ENCODE data around the gene MIOX.

Gene MIOX

DNA sequence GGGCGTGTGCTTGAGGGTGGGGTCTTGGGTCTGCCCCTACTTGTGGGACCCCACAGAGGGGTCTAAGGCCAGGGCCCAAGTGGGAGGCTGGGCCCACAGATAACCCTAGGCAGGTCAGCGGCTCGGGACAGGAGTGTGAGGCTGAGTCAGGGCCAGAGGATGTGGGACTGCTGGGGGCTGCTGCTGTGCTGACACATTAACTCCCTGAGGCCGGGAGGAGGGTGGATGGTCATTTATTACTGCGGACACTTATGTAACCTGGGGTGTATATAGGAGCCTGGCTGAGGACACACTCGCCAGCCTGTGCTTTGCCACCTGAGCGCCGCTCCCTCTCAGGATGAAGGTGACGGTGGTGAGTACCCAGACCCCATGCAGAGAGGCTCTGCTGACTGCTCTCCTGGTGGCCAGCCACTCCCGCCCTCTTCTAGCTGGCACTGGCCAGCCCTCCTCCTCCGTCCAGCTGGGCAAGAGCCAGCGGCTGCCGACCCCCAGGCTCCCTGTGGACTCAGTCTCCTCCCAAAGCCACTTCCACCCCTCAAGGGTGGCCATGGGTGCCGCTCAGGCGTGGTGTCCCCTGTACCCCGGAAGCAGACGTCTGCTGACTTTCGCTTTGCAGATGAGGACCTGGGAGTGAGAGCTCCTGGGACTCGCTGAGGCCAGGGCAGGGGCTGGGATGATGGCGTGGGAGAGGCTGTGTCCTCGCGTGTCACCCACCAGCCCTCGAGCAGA lies at the start of gene MIOX:
MIOX (plus strand) TSS at position 299 of the 729 bp plus-strand sequence; CDS start at position 338, 39 bp downstream.
- DNase-seq (ENCODE audit: low spot score), result no peak

DNA sequence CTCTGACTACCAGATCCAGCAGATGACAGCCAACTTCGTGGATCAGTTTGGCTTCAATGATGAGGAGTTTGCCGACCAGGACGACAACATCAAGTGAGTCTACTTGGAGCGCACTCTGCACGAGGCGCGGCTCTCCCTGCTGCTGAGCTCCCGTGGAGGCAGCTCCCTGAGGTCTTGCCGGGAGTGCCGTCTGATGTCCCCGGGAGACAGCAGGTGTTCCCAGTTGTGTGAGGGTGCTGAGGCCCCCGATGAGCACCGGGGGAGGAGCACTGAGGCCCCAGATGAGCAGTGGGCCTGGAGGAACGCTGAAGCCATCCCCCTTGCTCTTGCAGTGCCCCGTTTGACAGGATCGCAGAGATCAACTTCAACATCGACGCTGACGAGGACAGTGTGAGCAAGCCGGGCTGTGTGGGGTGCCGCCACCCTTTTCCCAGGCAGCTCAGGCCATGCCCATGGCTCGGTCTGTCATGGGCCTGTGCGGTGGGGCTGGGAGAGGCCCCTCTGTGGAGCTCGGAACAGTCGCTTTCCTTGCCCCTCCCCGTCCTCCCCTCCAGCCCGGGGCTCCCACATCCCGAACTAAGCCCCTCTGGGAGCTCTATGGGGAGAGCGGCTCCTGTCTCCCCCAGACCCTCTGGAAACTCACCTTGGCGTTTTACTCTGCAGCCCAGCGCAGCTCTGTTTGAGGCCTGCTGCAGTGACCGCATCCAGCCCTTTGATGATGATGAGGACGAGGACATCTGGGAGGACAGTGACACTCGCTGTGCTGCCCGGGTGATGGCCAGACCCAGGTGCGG lies 49.0 kb upstream of the MIOX start:
- no peak for DNase-seq (ENCODE audit: low spot score)

DNA sequence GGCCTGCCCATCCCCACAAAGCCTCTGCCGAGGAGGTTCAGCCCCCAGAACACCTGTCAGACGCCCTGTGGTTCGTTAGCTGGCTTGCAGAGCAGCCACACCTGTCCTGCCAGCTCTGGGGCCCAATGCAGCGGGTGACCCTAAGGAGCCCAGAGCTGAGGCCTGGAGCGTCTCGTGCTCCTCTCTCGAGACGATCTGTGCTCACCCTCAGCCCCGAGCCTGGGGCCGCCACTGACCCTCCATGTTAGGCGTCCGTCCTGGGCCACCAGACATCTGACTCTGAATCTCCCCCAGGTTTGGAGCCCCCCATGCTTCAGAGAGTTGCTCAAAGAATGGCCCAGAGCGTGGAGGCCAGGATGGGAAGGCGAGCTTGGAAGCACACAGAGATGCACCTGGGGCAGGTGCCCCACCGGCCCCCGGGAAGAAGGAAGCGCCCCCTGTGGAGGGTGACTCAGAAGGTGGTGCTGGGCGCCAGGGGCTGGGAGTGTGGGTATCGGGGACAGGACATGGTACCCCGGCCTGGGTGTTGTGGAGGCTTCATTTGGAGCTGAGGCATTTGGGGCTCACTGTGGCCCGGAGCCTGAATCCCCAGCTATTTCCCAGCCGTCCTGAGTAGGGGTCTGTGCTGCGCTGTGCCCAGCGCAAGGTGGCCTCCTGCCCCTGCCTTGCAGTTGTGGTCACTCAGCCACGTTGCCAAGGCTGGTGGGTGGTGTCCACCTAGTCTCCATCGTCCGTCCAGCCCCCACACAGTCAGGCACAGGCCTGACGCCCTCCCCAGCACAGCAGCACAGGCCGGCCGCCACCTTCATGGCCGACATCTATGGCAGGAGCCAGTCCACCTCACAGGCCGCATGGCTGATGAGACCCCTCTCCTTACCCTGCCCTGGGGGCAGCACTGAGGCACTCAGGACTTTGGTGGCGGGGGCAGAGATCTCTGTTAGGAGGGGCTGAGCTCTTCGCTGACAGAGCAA lies 48.1 kb upstream of the MIOX start:
- DNase-seq (ENCODE audit: low spot score), result no peak

DNA sequence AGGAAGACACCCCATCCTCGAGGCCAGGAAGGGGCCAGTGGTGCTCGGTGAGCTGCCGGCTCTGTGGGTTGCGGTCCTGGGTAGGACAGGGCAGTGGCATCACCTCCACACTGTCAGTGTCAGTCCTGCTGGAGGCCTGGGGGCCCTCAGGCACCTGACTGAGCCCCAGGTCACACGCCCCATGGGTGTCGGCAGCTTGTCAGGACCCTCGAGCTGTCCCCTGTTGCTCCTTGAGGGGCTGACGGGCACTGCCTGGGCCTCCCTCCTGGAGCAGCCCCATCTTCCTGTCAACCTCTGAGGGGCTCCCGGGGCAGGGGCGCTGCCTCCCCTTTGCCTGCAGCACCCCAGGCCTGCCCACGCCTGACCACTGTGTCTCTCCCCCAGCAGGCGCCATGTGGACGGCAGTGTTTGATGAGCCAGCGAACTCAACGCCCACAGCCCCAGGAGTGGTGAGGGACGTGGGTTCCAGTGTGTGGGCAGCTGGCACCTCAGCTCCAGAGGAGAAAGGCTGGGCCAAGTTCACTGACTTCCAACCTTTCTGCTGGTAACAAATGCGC lies 47.3 kb upstream of the MIOX start:
- DNase-seq (ENCODE audit: low spot score), result no peak

DNA sequence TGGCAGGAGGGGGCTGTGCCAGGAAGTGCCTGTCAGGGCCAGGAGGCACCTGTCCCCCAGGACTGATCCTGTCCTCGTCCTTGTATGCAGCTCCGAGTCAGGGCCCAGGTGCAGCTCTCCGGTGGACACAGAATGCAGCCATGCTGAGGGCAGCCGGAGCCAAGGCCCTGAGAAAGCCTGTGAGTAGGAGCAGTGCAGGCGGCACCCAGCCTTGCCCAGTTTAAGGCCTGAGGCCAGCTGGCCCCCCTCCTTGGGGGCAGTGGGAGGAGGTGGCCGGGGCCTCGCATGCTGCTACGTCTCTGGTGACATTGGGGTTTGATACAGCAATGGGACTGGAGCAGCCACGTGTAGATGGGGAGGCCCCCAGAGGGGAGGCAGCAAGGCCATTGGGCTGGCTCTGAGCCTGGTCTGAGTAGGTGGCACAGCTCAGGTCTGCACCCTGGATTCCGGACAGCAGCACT lies 46.8 kb upstream of the MIOX start:
- DNase-seq (ENCODE audit: low spot score), result no peak

DNA sequence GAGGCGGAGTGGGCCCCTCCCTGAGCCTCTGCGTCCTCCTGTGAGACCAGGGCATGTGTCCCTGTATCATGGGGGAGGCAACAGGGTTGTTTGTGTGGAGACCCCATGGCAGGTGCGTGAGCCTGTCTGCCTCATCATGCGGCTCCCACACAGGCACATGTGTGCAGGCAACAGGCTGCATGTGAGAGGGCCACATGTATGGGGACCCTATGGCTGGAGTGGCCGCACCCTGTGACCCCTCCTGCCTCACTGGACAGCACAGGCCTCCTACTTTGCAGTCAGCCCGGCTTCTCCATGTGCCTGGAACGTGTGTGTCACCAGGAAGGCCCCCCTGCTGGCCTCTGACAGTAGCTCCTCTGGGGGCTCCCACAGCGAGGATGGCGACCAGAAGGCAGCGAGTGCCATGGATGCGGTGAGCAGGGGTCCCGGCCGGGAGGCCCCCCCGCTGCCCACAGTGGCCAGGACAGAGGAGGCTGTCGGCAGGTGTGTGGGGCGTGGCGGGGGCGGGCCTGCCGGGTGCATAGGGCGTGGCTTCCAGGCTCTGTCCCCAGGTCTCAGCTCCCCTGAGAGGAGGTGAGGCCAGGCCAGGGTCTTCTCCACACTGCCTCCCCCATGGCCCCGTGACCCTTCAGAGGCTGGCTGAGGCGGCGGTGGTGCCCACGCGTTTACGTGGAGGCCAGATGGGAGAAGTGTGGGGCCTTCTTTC lies 46.0 kb upstream of the MIOX start:
- DNase-seq (ENCODE audit: low spot score), result no peak

DNA sequence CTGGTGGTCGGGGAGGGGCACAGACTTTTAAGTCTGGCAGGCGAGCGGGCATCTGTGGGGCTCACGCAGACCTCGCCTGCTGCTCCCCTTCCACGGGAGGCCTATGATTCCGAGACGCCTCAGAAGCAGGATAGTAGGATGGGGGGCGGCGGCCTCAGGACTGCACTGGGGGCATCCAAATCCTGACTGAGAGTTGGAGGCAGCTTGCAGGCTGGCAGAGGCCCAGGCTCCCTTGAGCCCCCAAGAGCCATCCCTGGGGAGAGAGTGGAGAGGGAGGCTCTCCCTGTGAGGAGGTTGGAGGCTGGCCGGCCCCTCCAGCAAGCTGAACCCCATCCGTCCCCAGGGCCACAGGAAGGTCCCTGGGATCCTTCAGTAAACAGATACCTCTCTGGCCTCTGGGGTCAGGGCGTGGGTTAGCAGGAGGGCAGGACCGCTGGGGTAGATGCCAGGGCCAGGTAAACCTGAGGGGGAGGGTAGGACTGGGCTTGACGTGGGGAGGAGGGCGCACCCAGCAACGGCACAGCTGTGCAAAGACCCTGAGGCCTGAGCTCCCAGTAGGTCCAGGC lies 45.1 kb upstream of the MIOX start:
- no peak for DNase-seq (ENCODE audit: low spot score)

DNA sequence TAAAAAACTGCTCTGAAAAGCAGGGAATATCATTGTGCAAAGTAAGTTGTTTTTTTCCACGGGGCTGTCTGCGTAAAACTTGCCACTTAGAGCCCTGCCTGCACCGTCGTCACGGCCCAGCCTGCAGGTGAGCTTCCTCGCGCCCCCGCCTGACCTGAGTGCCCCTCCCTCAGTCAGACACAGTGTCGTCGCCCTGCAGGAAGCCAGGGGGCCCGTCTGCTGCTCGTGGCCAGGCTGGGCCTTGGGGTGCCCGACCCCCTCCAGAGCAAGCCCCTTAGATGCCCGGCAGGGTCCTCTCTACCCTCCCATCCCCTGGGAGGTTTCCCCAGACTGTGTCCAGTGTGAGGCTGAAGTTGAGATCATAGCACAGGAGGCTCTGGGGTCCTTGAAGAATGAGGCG lies 43.5 kb upstream of the MIOX start:
- no peak for DNase-seq (ENCODE audit: low spot score)

DNA sequence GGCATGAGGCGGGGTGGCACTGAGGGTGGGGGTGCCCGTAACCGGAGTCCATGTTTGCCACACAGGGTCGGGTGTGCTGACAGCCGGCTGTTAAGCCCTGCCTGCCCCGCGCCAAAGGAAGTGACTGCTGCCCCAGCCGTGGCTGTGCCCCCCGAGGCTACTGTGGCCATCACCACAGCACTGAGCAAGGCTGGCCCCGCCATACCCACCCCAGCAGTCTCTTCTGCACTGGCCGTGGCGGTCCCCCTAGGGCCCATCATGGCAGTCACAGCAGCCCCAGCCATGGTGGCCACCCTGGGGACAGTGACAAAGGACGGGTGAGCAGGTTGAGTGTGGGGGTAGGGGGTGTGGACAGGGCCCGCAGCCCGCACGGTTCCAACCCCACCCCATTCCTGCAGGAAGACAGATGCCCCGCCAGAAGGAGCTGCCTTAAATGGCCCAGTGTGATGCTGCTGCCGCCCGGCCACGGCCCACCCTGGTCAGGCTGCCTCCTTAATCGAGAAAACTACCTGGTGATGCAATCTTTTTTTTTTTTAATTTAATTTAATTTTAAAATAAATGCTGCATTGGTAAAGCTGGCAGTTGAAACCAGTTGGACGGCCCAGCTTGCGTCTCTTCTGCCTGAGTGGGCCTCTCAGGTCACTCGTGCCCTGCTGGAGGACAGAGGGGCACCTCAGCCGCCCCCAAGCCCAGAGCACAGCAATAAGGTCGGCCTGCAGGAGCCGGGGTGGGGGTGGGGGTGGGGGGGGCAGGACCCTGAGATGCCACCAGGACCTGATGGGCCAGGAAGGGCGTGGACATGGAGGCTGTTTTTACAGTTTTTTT lies 42.6 kb upstream of the MIOX start:
- no peak for DNase-seq (ENCODE audit: low spot score)

DNA sequence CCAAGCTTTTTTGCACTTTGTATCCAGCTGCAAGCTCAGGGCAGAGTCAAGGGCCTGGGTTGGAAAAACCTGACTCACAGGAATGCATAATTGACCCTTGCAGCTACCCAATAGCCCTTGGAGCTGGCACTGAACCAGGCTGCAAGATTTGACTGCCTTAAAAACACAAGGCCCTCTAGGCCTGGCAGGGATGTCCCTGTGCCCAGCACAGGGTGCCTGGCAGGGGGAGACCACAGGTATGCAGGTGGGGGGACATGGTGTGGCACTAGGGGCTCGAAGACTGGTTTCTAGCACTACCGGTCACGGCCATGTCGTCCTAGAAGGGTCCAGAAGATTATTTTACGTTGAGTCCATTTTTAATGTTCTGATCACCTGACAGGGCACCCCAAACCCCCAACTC lies 42.0 kb upstream of the MIOX start:
- DNase-seq (ENCODE audit: low spot score), result no peak

DNA sequence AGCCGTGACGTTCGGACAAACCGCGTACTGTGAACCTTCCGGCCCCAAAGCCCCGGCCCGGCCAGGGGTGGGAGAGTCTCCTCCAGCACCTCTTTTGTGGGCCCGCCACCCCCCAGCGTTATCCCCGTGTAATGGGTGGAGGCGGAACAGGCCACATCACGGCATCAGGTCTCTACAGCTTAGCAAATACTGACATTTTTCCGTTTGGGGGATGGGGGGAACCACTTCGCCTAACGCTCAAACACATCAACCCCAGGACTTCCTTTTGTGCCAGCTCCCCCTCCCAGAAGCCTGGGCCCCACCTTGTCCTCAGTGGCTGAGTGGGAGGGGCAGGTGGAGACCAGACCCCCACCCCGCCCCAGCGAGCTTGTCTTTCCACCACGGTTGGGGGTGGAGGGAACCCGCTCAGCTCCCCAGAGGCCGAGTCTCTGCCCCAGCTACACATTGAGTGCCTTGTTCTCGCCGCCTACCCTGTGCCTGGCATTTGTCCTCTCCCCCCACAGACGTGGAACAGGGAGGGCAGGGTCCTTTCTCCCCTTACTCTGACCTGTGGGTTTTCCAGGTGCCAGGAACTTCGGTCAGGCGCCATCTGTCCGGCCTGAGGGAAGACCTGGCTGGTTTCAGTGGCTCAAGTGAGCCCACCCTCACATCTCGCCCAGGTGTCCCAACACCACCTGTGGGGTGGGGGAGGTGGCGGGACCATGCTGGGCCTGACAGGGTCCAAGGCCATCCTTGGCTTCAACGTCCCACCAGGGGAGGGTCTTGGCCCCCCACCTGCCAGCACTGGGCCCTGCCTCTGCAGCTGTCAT lies 41.4 kb upstream of the MIOX start:
- no peak for DNase-seq (ENCODE audit: low spot score)

DNA sequence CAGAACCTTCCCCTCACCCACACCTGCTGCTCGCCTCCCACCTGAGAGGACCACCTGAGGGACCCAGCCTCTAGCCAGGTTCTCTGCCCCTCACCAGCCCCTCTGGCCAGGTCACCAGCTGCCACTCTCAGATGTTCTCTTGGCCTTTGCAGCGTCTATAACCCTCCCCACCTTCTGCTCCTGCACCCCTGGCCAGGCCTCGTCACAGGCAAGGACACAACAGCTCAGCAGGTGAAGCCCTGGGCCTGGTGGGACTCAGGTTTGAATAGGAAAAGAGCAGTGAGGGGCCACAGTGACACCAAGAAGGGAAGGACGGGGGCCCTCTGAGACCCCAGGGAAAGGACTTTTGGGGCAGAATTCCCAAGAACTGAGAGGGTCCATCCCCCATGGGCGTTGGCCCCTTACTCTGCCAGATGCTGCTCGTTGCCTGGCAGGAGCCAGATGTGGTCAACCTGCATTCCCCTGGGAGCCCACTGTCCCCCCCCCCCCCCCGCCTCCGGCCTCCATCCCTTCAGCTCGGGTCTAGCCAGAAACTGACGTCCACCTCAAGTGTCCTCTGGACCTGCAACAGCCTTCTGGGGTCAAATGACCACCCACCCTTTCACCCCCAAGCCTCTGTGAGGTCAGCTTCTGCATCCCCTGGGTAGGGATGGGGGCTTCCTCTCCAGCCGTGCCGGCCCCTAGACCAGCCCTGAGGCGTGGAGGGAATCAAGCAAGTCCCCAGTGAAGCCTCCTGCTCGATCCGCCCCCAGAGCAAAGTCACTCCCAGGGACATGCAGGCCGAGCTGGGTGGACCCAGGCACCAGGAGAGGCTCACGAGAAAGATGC lies 40.6 kb upstream of the MIOX start:
- DNase-seq (ENCODE audit: low spot score), result no peak

DNA sequence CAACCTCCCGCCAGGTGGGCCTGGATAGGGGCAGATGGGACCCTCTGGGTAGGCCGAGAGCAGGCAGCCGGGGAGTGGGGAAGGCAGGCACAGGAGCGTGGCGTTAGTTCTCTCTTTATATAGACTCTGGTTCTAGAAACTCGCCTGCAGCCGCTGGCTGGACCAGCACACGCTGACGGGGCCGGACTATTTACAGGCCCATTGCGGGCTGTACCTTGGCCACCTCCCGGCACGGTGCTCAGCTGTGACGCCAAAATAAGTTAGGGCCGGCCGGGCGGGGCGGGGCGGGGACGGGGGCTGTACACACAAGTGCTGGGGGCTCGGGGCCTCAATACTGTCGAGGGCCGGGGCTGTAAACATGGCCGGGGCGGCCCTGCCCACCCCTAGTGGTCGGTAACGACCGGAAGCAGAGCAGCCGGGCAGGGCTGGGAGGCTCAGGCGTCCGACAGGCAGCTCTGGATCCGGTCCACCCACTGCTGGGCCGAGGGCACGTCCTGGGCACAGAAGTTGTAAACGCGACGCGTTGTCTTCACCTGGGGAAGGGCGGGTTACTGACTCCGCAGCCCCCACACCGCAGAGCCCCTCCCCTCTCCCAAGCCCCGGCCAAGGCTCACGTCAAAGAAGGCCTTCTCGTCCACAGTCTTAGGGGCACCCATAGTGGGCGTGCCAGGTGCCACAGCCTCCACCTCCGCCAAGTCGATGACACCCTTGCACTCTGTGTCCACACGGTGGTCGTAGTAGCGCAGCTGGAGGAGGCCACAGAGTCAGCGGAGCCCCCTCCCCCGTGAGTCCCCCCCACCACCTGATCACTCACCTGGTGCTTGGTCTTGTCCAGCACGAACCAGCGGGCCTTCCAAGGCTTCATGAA lies 39.7 kb upstream of the MIOX start:
- no peak for DNase-seq (ENCODE audit: low spot score)

DNA sequence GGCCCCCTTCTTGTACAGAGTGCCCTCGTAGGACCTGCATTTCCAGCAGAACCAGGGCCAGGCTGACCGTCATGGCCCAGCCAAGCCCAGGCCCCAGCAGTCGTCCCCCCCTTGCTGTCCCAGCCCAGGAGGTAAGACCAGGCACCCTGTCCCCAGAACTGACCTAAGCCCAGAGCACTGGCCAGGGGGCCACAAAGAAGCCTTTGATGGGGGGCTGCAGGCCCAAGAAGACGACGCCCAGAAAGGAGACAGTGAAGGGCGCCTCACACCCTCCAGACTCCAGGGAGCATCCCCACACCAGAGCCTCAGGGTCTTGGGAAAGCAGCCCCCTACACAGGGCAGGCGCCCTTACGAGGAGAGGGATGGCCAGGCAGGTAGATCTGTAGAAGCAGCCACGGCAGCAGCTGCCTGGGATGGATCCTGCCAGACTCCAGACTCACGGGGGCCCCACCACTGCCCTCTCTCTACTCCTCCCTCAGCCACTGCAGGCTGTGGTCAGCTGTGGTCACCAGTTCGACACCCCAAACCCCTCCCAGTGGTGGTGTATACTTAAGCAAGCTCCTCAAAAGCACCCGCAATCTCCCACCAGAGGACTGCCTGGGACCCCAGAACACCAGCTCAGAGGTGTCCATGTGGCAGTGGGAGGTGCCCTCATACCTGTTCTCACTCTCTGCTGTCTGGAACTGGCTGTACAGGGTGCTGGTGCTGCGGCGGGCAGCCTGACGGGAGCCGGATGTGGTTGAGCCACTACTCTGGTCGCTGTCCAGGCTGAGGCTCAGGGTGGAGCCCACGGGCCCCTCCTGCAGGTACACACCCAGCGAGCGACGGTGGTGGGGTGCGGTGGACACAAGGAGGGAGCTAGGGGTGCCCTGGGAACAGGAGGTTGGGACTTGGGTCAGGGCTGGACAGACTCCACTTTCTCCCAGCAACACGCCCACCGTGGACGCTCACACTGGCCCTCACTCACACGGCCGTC lies 38.8 kb upstream of the MIOX start:
- DNase-seq (ENCODE audit: low spot score), result no peak

DNA sequence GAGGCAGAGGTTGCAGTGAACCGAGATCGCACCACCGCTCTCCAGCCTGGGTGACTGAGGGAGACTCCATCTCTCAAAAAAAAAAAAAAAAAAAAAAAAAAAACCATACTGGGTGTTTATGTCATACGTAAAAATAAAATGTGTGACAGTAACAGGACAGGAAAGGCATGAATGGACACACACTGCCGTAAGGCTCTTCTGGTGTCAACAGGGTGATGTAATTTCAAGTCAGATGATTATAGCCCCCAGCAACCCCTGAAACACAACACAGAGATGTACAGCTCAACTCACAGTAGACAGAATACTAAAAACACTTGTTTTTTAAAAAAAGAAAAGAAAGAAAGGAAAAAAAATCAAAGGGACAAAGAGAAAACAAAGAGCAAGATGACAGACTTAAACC lies 34.0 kb upstream of the MIOX start:
- no peak for DNase-seq (ENCODE audit: low spot score)

DNA sequence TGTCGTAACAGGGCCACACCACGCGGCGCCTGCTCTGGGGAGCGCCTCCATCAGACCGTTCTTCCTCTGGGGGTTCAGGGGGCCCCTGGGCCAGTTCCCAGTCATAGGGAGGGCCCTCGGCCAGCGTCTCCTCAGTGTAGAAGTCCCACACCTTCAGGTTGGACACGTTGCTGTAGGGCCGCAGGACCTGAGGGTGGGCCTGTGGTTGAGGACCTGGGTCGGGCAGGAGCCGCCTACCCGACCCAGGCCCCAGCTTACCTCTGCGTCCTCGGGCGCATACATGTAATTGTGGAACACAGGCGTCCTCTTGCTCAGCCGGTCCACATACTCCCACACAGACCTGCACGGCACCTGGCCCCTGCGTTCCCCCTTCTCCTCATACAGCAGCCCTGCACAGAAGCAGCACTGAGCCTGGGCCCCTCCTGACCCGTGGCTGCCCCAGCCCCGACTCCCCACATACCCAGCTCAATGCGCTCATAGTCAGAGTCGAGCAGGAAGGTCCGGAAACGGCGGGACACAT lies 32.0 kb upstream of the MIOX start:
- no peak for DNase-seq (ENCODE audit: low spot score)

Measured in ecto neural progenitor cell (in vitro differentiated cells).